Measurements from ENCODE around the gene C3orf49.

C3orf49 gene

GRCh38 chr3:63818282-63819150 lies 583 bp upstream of the C3orf49 start:
- DNase-seq (ENCODE audit: low read depth in 2 of 2): peak; percentile 71 to 74
- TF ChIP-seq, protein P1, sequence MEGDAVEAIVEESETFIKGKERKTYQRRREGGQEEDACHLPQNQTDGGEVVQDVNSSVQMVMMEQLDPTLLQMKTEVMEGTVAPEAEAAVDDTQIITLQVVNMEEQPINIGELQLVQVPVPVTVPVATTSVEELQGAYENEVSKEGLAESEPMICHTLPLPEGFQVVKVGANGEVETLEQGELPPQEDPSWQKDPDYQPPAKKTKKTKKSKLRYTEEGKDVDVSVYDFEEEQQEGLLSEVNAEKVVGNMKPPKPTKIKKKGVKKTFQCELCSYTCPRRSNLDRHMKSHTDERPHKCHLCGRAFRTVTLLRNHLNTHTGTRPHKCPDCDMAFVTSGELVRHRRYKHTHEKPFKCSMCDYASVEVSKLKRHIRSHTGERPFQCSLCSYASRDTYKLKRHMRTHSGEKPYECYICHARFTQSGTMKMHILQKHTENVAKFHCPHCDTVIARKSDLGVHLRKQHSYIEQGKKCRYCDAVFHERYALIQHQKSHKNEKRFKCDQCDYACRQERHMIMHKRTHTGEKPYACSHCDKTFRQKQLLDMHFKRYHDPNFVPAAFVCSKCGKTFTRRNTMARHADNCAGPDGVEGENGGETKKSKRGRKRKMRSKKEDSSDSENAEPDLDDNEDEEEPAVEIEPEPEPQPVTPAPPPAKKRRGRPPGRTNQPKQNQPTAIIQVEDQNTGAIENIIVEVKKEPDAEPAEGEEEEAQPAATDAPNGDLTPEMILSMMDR (IDR thresholded peaks at IDR 0.05; ENCODE audit: low read depth, low read length): peak; percentile 80
- no peak overlapping the region for H3K4me3 ChIP-seq (replicated peaks in 1 of 2; ENCODE audit: low read depth in 2 of 2, low read length in 2 of 2)

GRCh38 chr3:63824309-63824708 lies 5.2 kb downstream of the C3orf49 start:
- DNase-seq (ENCODE audit: low read depth in 2 of 2): peak in 1 of 2 donors; percentile 62
- no peak overlapping the region for H3K4me3 ChIP-seq (replicated peaks in 1 of 2; ENCODE audit: low read depth in 2 of 2, low read length in 2 of 2)

DNA sequence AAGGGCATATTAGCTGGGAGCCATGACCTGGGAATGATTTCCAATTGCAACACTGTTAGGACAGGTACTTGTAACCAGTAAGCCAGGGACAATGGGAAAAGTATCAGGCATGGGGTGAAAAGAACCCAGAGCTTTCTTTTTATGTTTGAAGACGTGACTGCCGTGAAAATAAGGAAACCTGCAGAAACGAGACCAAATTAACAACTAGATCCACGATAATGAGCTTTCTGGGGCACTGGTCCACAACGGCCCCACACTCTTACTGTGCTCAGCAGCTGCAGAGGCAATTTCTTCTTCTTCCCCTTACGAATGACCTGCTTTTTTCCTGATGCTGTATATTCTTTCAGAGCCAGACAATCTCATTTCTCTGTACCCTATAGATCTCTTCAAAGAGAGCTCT lies 11.4 kb downstream of the C3orf49 start:
- TF ChIP-seq, protein P1 (IDR thresholded peaks at IDR 0.05; ENCODE audit: low read depth, low read length): no peak
- H3K4me3 ChIP-seq (replicated peaks in 1 of 2; ENCODE audit: low read depth in 2 of 2, low read length in 2 of 2): no peak overlapping the region
- no peak for DNase-seq (ENCODE audit: low read depth in 2 of 2)

More at GRCh38 chr3:63824309-63824708, 5.2 kb downstream of the C3orf49 start:
- TF ChIP-seq, protein P1 (IDR thresholded peaks at IDR 0.05; ENCODE audit: low read depth, low read length): no peak

DNA sequence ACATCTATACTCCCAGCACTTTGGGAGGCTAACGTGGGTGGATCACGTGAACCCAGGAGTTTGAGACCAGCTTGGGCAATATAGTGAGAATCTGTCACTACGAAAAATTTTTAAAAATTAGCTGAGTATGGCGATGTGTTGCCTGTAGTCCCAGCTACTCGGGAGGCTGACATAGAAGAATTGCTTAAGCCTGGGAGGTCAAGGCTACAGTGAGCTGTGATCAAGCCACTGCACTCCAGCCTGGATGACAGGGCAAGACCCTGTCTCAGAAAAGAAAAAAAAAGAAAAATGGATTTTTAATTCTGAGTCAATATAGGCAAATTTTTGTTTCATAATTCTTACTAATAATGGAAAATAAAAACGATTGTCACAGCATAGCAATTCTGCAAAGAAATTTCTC lies 13.3 kb downstream of the C3orf49 start:
- no peak for DNase-seq (ENCODE audit: low read depth in 2 of 2)
- TF ChIP-seq, protein P1 (IDR thresholded peaks at IDR 0.05; ENCODE audit: low read depth, low read length): no peak

GRCh38 chr3:63841704-63842103 lies 22.6 kb downstream of the C3orf49 start:
- TF ChIP-seq, protein P1 (IDR thresholded peaks at IDR 0.05; ENCODE audit: low read depth, low read length): no peak
- DNase-seq (ENCODE audit: low read depth in 2 of 2): no peak
- no peak overlapping the region for H3K4me3 ChIP-seq (replicated peaks in 1 of 2; ENCODE audit: low read depth in 2 of 2, low read length in 2 of 2)

More for the DNA sequence above, 13.3 kb downstream of the C3orf49 start:
- H3K4me3 ChIP-seq (replicated peaks in 1 of 2; ENCODE audit: low read depth in 2 of 2, low read length in 2 of 2): no peak overlapping the region

- no peak overlapping the region for H3K4me3 ChIP-seq (replicated peaks in 1 of 2; ENCODE audit: low read depth in 2 of 2, low read length in 2 of 2)
- DNase-seq (ENCODE audit: low read depth in 2 of 2): no peak
- TF ChIP-seq, protein P1 (IDR thresholded peaks at IDR 0.05; ENCODE audit: low read depth, low read length): no peak
These were observed 23.0 kb downstream of the C3orf49 start for GRCh38 chr3:63842127-63842526.

Data from cardiac fibroblast (primary cell).